HG02885 (cell line): ENCODE results near the gene PHLDB2.
"Not testable (repeated sequence)": the region's sequence is repeated elsewhere in the genome, so short reads cannot be mapped to it uniquely, and the experiment has no call there.

Experiments used
- ATAC-seq: cut with Tn5 transposase; IDR thresholded peaks from one replicate; pipeline ENCODE4 v1.9.1; 2021; ENCODE audit warnings: mild to moderate bottlenecking; ENCODE audit not compliant: unreplicated experiment, poor library complexity

PHLDB2 gene

DNA sequence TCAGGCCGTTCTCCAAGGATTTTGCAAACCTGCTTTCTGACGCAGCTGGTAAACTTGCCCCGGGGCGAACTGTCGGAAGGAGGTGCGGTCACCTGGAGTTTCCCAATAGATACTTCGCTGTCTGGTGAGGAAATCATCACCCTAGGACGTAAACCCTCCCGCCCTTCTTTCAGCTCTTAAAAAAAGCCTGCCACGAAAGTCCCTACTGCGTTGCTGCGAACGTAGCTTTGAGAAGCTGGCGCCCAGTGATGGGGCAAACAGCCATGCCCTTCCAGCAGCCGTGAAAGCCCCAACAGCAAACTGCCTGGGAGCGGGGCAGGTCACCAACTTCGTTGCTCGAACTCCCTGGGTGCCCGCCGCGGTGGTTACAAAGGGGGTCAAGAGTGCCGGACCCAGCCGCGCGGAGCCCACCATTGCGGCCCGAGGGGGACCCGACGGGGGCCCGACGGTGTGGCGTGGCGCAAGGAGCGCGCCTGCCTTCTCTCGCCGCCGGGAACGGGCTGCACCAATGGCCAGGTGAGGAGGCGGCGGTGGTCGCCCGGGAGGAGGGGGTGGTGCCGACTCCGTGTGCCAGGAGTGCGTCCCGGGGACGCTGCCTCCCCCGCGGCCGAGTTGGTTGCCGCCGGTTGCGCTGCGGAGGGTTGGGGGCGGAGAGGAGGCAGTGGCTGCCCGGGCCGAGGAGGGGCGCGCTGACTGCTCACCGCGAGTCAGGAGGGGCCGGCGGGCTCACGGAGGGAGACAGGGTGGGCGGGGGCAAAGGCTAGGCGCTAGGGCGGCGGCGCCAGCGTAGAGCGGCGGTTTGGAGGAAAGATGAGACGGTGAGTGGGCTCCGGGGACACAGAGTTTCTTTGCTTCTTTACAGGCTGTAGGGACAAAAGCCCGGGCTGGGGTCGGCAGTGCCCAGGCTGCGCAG lies at the start of gene PHLDB2:
TSS of gene PHLDB2 (plus strand) at position 205 of the 913 bp plus-strand sequence. CDS start 24,813 bp downstream, outside the sequence.
- peak; percentile 21 for ATAC-seq

DNA sequence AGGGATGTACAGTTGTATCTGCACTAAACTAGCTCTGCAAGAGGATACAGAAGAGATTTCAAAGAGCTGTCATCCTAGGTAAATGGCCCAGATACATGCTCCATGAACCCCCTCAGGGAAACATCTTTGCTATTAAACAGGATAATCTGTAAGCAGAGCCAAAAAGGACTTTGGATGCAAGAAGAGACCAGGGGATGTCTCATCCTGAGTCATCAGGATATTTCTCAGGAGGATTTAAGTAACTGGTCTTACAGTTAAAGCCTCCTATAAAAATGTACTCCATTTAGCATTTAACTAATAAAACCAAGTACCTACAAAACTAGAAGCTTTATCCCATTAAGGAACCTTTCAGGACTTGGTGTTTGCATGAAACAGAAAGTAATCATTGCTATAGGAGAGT lies 48.2 kb upstream of the PHLDB2 start:
- no peak for ATAC-seq

GRCh38 chr3:111811811-111812210 lies 47.3 kb upstream of the PHLDB2 start:
- no peak for ATAC-seq

DNA sequence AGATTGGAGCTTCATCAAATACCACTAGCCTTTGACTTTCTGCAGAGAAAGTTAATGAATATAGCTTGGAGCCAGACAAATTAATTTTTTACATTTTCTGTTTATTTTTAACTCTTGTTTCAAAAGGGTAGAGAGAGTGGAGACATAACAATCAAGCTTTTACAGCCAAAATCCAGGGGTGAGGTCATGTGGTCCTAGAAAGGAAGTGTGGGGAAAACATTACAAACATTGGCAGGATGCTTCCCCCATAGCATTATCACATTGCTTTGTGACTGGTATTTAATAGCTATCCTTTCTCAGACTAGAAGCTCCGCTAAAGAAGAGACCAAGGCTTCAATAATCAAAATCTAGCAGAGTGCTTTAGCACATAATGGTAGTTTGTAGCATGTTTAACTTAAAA lies 46.4 kb upstream of the PHLDB2 start:
- no peak for ATAC-seq

GRCh38 chr3:111813441-111813840 lies 45.6 kb upstream of the PHLDB2 start:
- ATAC-seq, result no peak

DNA sequence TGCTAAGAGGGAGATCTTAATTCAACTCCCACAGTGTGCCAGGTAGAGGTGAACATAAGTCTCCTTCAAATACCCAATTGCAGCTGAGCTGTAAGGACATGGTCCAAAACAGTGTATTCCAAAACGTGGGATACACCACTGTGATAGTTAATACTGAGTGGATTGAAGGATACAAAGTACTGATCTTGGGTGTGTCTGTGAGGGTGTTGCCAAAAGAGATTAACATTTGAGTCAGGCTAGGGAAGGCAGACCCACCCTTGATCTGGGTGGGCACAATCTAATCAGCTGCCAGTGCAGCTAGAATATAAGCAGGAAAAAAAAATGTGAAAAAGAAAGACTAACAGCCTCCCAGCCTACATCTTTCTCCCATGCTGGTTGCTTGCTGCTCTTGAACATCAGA lies 45.1 kb upstream of the PHLDB2 start:
- ATAC-seq, result no peak

DNA sequence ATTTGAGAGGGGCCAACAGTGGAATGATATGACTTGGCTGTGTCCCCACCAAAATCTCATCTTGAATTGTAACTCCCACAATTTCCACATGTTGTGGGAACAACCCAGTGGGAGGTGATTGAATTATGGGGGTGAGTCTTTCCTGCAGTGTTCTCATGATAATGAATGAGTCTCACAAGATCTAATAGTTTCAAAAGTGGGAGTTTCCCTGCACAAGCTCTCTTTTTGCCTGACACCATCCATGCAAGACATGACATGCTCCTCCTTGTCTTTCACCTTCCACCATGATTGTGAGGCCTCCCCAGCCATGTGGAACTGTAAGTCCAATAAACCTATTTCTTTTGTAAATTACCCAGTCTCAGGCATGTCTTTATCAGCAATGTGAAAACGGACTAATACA lies 42.3 kb upstream of the PHLDB2 start:
- ATAC-seq, result not testable (repeated sequence)

DNA sequence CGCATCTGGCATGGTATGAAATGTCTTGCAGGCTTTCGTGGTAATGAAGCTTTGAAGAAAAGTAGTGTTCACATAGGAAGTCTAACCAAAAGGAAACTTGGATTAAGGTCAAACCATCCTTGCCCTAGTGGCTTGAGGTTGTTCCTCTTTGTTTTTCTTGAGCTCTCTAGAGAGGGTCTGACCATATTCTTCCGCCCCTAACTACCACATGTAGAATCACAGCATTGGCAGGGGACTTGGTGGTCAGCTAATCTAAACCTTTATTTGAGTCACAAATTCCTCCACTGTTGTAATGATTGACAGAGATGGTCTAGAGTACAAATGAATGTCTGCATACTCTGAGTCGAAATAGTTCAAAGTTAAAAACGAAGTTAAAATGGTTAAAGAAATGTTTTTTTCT lies 39.1 kb upstream of the PHLDB2 start:
- no peak for ATAC-seq

DNA sequence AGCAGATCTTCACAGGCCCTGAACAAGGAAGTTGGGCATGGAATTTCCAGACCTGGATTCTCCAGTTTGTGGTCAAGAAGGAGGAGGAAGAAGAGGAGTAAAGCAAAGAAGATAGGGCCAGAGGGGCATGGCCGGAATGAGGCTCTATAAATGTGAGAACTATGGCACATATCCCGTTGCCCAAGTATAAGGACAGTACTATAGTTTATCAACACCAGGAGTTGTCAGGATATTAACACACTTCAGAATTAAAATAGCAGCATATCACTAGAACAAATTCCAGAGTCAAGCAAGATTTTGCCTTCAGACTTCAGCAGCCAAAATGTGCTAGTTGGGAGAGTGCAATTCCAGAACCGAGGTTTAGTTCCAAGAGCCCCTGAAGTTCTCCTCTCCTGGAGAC lies 38.4 kb upstream of the PHLDB2 start:
- no peak for ATAC-seq

DNA sequence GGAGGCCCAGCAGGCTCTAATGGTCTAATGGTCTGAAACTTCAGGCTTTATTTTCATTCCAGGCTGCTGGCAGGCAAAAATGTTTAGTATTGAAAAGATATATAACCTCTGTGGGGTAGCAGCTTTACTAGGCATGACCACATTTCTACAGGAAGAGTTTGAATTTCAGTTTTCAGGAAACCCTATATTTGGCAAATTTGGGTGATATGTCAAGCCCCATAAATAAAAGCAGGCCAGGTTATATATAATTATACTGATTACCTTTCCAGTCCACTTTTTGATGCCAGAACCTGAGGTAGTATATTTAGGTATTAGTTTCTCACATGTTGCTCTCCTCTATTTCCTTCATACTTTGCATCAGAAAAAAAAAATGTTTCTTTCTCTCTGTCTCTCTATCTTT lies 37.2 kb upstream of the PHLDB2 start:
- no peak for ATAC-seq

DNA sequence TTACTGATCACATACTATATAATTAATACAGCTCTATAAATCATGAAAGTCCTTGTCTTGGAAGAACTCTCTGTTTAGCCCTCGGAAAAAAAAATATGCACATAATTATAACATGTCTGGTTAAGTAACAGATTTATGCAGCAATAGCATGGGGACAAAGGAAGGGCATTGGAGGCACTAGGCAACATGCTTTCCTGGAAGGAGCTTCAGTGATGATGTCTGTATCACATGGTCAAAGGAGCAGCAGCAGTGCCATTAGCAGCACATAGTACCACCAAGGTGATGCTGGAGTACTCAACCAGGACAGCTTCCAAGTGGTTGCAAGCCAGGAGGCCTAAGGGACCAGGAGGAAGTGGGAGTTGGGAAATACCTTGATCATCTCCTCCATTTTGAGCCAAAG lies 36.3 kb upstream of the PHLDB2 start:
- no peak for ATAC-seq

DNA sequence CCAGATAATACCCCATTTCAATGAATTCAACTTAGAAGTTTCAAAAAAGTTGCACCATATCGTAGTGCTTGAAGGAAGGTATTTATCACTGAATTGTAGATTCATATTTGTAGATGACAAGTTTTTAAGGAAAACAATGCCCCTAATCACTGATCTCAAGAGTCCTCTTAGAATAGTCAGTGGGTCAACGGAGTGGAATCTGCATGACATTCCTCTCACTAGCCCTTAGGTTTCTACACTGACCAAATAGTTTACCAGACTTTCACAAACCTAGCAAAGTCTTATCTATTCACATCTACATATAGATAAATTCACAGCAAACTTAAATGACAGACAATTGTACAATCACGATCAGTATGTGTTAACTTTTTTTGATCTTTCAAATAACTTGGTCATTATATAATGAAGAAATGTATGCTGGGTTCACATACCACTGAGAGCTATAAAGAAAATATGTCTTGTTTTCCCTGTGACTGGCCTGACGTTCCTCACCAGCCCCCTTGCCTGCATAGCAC lies 35.7 kb upstream of the PHLDB2 start:
- ATAC-seq, result no peak

GRCh38 chr3:111824351-111824750 lies 34.7 kb upstream of the PHLDB2 start:
- ATAC-seq, result no peak

GRCh38 chr3:111827871-111828270 lies 31.2 kb upstream of the PHLDB2 start:
- ATAC-seq, result no peak

- ATAC-seq, result no peak
Observed at GRCh38 chr3:111828530-111828929, 30.5 kb upstream of the PHLDB2 start.

DNA sequence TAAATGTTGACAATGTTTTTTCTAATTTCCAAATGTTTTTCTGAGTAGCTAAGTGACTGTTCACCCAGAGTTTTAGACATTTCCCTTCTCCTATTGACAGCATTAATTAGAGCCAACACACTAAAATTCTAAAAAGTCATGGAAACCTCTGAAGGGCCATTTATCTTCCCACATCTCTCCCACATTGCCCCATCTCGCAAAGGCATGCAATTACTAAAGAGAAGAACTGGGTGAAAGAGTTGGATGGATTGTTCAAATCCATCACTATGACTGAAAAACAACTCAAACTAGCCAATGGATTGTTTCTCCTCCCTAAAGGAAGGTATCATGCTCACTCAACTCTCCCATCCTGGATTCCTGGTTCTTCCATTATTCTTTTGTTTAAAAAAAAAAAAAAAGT lies 30.0 kb upstream of the PHLDB2 start:
- no peak for ATAC-seq

GRCh38 chr3:111831840-111832239 lies 27.2 kb upstream of the PHLDB2 start:
- no peak for ATAC-seq

DNA sequence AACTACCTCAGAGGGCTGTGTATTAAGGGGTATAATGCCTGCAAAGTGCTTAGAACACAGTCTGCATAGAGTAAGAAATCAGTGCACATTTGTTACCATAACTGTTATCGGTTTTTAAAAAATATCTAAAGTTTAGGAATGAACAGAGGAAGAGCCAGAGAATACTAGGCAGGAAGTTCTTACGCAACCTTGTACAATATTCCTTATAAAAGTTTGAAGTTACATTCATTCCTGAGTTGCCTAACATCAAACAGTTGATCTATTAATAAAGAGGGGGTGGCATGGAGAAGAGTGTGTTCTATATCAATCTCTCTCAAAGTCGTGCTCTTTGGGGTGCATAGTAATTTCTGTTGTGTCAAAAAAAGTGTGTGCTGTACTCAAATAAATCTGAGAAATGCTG lies 22.0 kb upstream of the PHLDB2 start:
- ATAC-seq, result no peak

- ATAC-seq, result no peak
Observed at GRCh38 chr3:111838133-111838532, 20.9 kb upstream of the PHLDB2 start.

- no peak for ATAC-seq
Observed at GRCh38 chr3:111846039-111846438, 13.0 kb upstream of the PHLDB2 start.

DNA sequence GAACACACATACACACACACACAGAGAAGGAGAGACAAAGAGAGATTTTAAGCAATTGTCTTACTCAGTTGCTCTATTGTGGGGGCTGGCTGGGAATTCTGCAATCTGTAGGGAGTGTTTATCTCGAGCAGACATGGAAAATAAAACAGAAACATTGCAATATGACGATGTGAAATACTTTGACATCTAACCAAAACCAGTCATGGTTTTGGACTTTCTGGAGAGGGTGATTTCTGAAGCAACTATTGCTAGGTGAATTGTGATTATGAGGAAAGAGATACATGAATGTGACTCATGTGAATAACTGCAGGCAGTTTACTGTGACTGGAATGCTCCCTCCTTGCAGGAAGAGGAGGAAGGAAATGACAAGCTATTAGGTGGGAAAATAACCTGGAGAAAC lies 12.3 kb upstream of the PHLDB2 start:
- no peak for ATAC-seq

DNA sequence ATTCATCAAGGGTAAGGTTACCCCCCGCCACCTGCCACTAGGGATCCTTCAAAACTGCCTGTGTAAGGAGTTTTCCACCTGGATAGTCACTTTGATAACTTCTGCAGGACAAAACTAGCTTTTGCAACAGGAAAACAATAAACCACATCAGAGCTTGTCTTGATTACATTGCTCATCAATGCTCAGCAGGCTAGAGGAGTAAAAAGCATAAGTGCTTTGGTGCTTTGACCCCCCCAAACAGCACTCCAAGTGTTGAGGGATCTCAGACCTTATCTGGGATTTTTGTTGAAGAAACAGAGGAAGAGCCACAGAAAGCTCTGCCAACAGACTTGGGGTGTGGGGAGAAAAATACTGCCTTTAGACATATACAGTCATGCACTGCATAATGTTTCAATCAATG lies 10.8 kb upstream of the PHLDB2 start:
- ATAC-seq, result no peak
